VCaP (cell line): ENCODE data around the gene XRCC1.

Source experiments
- H3K27ac ChIP-seq: fragments of 450-650 bp; 2 replicates; pipeline ENCODE4 v1.5.1; 2017
- CTCF ChIP-seq: fragments of 450-650 bp; conservative IDR thresholded peaks from 2 replicates; pipeline ENCODE4 v1.5.1; 2017; ENCODE audit warnings: mild to moderate bottlenecking, moderate library complexity

The XRCC1 gene

GRCh38 chr19:43502419-43502976, 72.8 kb downstream of the XRCC1 start:
- TF ChIP-seq CTCF = no peak

GRCh38 chr19:43501661-43502418, 73.5 kb downstream of the XRCC1 start:
- no peak overlapping the region for H3K27ac ChIP-seq
- no peak for TF ChIP-seq CTCF

More at GRCh38 chr19:43502419-43502976, 72.8 kb downstream of the XRCC1 start:
- H3K27ac ChIP-seq = no peak overlapping the region

GRCh38 chr19:43499042-43499441, 76.3 kb downstream of the XRCC1 start:
- no peak for TF ChIP-seq CTCF
- no peak overlapping the region for H3K27ac ChIP-seq

GRCh38 chr19:43498233-43498842, 77.0 kb downstream of the XRCC1 start:
- H3K27ac ChIP-seq = no peak overlapping the region
- TF ChIP-seq CTCF = no peak

- no peak overlapping the region for H3K27ac ChIP-seq
- TF ChIP-seq CTCF = no peak
Observed at GRCh38 chr19:43496960-43497359, 78.4 kb downstream of the XRCC1 start.

GRCh38 chr19:43495082-43495481, 80.2 kb downstream of the XRCC1 start:
- TF ChIP-seq CTCF = no peak
- no peak overlapping the region for H3K27ac ChIP-seq
